ENCODE measurements around the gene DBN1.

GRCh38 chr5:177502886-177503285, 29.5 kb upstream of the DBN1 start:
- TF ChIP-seq MAX (IDR thresholded peaks at IDR 0.05; ENCODE audit: insufficient read depth, insufficient read length) (no peak), CTCF (IDR thresholded peaks at IDR 0.05; ENCODE audit: extremely low read depth in 1 of 2, insufficient read depth in 1 of 2, low read depth in 1 of 2, low read length in 2 of 2) (no peak)
